ENCODE data around the gene EI24.

DNA sequence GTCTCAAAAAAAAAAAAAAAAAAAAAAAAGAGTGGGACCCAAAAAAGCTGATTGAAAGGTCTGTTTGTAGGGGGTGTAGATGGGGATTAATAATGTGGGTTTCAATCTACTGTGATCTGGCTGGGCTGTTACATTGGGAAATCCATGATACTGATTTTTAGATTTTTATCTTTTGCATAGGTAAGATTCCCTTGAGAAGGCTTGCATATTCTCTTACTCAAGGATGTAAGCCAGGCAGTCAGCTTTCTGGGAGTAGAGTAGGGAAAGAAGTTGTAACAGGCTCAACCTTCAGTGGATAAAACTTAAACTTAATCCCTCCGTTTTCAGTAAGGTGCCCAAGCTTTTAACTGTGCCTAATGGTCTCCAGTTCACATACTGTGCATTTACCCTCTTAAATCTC, 53.8 kb downstream of the EI24 start:
- TF ChIP-seq CREB1 (CRISPR knock-in tag; IDR thresholded peaks at IDR 0.05; ENCODE audit: low read depth) (no peak), CTCF (conservative IDR thresholded peaks at IDR 0.05; ENCODE audit: low read depth in 2 of 2) (no peak), POLR2AphosphoS5 (IDR thresholded peaks at IDR 0.05; ENCODE audit: low read depth) (no peak), JUNB (IDR thresholded peaks at IDR 0.05; ENCODE audit: unreplicated experiment) (no peak), EZH2 (IDR thresholded peaks at IDR 0.05; ENCODE audit: low read depth, unreplicated experiment) (no peak), EZH2phosphoT487 (IDR thresholded peaks at IDR 0.05; ENCODE audit: unreplicated experiment) (no peak)
- TF ChIP-seq, protein P1, sequence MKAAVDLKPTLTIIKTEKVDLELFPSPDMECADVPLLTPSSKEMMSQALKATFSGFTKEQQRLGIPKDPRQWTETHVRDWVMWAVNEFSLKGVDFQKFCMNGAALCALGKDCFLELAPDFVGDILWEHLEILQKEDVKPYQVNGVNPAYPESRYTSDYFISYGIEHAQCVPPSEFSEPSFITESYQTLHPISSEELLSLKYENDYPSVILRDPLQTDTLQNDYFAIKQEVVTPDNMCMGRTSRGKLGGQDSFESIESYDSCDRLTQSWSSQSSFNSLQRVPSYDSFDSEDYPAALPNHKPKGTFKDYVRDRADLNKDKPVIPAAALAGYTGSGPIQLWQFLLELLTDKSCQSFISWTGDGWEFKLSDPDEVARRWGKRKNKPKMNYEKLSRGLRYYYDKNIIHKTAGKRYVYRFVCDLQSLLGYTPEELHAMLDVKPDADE (IDR thresholded peaks at IDR 0.05): no peak
